Stimulated activated naive CD4-positive, alpha-beta T cell treated with Interleukin-2 at 50 U/mL for 16 hours (primary cell): ENCODE results near the gene CACNB4.
"Not testable (repeated sequence)": the region's sequence is repeated elsewhere in the genome, so short reads cannot be mapped to it uniquely, and the experiment has no call there.

Source experiments
- DNase-seq: peaks from one replicate; lab custom pipeline; 2025; lab: John Stamatoyannopoulos, UW

CACNB4 gene

GRCh38 chr2:151904021-151904420, 194.8 kb downstream of the CACNB4 start:
- no peak for DNase-seq

- no peak for DNase-seq
Observed at GRCh38 chr2:151902829-151903228, 196.0 kb downstream of the CACNB4 start.

- DNase-seq, result no peak
Observed at GRCh38 chr2:151900331-151900730, 198.5 kb downstream of the CACNB4 start.

- DNase-seq, result no peak
Observed at GRCh38 chr2:151899156-151899555, 199.7 kb downstream of the CACNB4 start.

- no peak for DNase-seq
Observed at GRCh38 chr2:151891566-151892194, 207.2 kb downstream of the CACNB4 start.

- DNase-seq, result no peak
Observed at GRCh38 chr2:151887164-151887563, 211.7 kb downstream of the CACNB4 start.

GRCh38 chr2:151886241-151886640, 212.6 kb downstream of the CACNB4 start:
- no peak for DNase-seq

GRCh38 chr2:151882786-151883445, 215.9 kb downstream of the CACNB4 start:
- no peak for DNase-seq

GRCh38 chr2:151881342-151881741, 217.5 kb downstream of the CACNB4 start:
- no peak for DNase-seq

GRCh38 chr2:151880586-151880985, 218.3 kb downstream of the CACNB4 start:
- DNase-seq, result no peak

GRCh38 chr2:151878655-151879563, 219.9 kb downstream of the CACNB4 start:
- no peak for DNase-seq

GRCh38 chr2:151878204-151878603, 220.6 kb downstream of the CACNB4 start:
- no peak for DNase-seq

GRCh38 chr2:151875631-151876030, 223.2 kb downstream of the CACNB4 start:
- DNase-seq, result not testable (repeated sequence)

- DNase-seq, result no peak
Observed at GRCh38 chr2:151872463-151872862, 226.4 kb downstream of the CACNB4 start.

GRCh38 chr2:151869291-151869690, 229.6 kb downstream of the CACNB4 start:
- no peak for DNase-seq

- no peak for DNase-seq
Observed at GRCh38 chr2:151862700-151863099, 236.1 kb downstream of the CACNB4 start.

- DNase-seq, result no peak
Observed at GRCh38 chr2:151861174-151861573, 237.7 kb downstream of the CACNB4 start.

- no peak for DNase-seq
Observed at GRCh38 chr2:151860613-151861146, 238.2 kb downstream of the CACNB4 start.

- no peak for DNase-seq
Observed at GRCh38 chr2:151860210-151860609, 238.6 kb downstream of the CACNB4 start.

GRCh38 chr2:151857650-151858049, 241.2 kb downstream of the CACNB4 start:
- DNase-seq, result no peak

GRCh38 chr2:151855111-151855510, 243.7 kb downstream of the CACNB4 start:
- DNase-seq, result no peak

- no peak for DNase-seq
Observed at GRCh38 chr2:151853070-151853758, 245.6 kb downstream of the CACNB4 start.
